Mononuclear cell (primary cell): ENCODE measurements around the gene AQR. TPM values are rescaled to one million over a fixed set of nuclear protein-coding genes. Genes with fewer than 3 reads are reported as not detected.

Experiments
- H3K27me3 ChIP-seq: 2 replicates; pipeline ENCODE4 v1.6.0; 2011; ENCODE audit warnings: low read length, control low read depth; ENCODE audit not compliant: insufficient read depth
- H3K4me1 ChIP-seq: 2 replicates; pipeline ENCODE4 v1.5.1; 2011; ENCODE audit warnings: mild to moderate bottlenecking, low read length, control low read depth; ENCODE audit not compliant: insufficient read depth
- H3K4me3 ChIP-seq: 2 replicates; pipeline ENCODE4 v1.5.1; 2011; ENCODE audit warnings: mild to moderate bottlenecking, low read length, moderate library complexity
- H3K9me3 ChIP-seq: 2 replicates; pipeline ENCODE4 v1.5.1; 2011; ENCODE audit warnings: low read depth, mild to moderate bottlenecking, control low read depth, low read length
- total RNA-seq: library from RNA; depleted of rRNA; stranded (reverse); fragments of >200 nt; gene quantifications from one replicate; pipeline ENCODE4 v1.2.3, GENCODE V29; 2012

Gene AQR
- total RNA-seq, 1 donor: 38.4 TPM

GRCh38 chr15:34802803-34803750 lies 166.5 kb downstream of the AQR start:
- Histone ChIP-seq H3K9me3 (no peaks in the 10 kb centered on the region), H3K4me3 (no peak overlapping the region), H3K4me1 (no peaks in the 10 kb centered on the region), H3K27me3 (peaks cover 9% of the 10 kb centered on the region)

GRCh38 chr15:34802371-34802770 lies 167.2 kb downstream of the AQR start:
- no peaks in the 10 kb centered on the region for H3K9me3 ChIP-seq
- no peaks in the 10 kb centered on the region for H3K4me1 ChIP-seq
- peaks cover 9% of the 10 kb centered on the region for H3K27me3 ChIP-seq
- H3K4me3 ChIP-seq: no peak overlapping the region

Other genes starting within 250 kb of the AQR start
- gene GJD2, start 214.7 kb downstream of the AQR start, total RNA-seq: not detected
- gene ACTC1, start 174.2 kb downstream of the AQR start, total RNA-seq: not detected
- 29.5 TPM for gene ZNF770, start 18.5 kb upstream of the AQR start, total RNA-seq
- gene NANOGP8, start 115.6 kb upstream of the AQR start, total RNA-seq: 0.21 TPM